ENCODE results near the gene TRIM24.
"Not testable (repeated sequence)": the region's sequence is repeated elsewhere in the genome, so short reads cannot be mapped to it uniquely, and the experiment has no call there.

The TRIM24 gene

DNA sequence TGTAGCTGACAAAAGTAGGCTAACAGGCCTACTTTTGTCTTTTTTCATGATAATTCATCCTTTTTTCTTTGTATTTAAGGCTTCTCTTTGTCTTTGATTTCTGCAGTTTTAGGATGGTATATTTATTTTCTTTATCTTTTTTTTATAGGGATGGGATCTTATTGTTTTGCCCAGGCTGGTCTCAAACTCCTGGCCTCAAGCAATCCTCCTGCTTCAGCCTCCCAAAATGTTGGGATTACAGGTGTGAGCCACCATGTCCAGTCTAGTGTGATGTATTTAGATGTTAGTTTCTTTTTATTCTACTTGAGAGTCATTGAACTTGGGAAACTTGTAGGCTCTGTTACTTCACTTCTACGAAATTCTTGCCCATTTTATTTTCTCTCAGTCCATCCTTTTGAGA is 35.4 kb downstream of the TRIM24 start:
- no peak for DNase-seq

DNA sequence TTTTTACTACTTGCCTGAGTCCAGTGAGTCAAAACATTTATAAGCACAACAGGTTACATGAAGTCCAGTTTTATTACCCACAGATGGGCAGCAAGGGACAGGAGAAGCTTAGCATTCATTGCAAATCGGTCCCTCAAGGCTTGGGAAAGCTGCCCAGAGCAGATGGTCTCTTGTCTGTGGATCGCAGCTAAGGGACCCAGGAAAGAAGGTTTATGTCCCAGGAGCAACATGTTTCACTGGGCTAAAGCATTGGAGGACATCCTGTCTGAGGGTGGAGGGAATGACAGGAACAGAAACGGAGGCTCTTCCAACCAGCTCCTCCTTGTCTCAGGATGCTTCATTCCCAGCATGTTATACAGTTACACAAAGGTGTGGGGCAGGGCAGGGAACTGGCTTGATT is 39.3 kb downstream of the TRIM24 start:
- no peak for DNase-seq

DNA sequence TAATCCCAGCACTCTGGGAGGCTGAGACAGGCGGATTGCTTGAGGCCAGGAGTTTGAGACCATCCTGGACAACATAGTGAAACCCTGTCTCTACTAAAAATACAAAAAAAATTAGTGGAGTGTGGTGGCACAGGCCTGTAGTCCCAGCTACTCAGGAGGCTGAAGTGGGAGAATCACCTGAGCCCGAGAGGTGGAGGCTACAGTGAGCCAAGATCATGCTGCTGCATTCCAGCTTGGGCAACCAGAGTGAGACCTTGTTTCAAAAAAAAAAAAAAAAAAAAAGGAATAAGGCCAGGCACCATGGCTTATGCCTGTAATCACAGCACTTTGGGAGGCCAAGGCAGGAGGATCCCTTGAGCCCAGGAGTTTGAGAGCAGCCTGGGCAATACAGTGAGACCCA is 40.2 kb downstream of the TRIM24 start:
- DNase-seq: not testable (repeated sequence)

DNA sequence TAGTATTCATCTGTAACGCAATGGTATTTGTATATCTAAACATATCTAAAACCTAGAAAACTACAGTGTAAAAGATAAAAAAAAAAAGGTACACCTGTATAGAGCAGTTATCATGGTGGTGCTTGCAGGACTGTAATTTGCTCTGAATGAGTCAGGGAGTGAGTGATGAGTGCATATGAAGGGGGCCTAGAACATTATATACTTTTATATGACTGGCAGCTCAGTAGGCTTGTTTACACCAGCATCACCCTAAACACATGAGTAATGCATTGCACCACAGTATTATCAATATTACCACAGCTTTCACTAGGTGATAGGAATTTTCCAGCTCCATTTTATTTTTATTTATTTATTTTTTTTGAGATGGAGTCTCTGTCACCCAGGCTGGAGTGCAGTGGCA is 40.8 kb downstream of the TRIM24 start:
- no peak for DNase-seq

DNA sequence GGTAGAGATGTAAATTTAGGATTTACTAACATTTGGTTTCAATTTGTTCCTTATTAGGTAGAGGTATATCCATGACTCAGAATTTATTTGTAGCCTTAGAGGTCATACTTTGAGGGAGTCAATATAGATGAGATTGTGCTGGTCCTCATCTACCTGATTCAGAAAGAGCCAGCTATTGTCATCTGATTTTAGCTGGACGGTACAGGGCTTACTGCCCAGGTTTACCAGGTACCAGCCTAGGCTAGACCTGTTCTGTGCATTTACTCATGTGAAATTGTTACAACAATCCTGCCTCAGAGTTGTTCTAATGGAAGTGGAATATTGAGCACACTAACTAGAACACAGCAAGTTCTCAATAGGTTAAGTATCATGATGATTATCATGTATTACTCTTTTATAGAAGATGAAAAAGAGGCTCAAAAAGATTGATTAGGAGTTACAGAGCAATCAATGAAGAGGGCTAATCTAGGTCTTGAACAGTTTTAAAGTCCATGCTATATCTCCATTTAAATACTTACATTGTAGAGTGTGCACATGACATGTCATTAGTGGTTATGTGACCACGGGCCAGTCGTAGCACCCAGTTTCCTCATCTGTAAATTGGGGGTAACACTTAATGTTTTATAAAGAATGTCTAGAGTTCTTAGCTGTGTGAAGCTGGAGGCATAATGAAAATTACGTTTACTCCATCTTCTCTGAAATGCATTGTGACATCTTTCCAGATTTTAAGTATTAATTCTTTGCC is 42.1 kb downstream of the TRIM24 start:
- DNase-seq: no peak

DNA sequence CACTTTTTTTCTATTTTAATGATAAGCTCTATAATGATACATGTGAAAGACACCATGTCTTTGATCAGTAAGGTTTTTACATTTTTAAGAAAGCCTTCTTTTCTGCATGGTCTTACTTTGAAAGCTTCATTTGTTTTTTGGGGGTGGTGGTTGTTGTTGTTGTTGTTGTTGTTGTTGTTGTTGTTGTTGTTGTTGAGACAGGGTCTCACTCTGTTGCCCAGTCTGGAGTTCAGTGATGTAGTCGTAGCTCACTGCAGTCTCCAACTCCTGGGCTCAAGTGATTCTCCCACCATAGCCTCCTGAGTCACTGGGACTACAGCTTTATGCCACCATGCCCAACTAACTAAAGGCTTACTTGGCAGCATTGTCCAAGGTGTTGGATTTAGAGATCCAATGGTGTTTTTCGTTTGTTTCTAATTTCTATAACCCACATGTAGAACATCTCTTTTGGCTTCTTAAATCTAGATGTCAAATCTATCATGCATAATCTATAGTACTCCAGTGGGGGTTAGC is 45.4 kb downstream of the TRIM24 start:
- DNase-seq: no peak

DNA sequence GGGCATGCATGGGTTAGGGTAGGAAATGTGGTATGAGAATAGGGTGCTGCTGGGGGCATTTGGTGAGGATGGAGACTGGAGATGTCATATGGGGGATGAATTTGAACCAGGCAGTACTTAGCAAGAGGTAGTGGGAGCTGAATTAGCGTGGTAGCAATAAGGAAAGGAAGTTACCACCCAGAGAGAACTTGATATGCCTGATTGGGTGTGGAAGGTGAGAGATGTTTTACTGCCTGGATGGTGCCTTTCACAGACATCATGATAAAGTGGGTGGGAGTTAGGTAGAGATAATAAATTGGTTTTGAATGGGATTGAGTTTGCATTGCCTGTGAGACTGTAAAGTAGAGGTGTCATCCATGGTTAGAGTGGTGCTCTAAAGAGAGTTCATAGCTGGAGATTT is 46.7 kb downstream of the TRIM24 start:
- no peak for DNase-seq

DNA sequence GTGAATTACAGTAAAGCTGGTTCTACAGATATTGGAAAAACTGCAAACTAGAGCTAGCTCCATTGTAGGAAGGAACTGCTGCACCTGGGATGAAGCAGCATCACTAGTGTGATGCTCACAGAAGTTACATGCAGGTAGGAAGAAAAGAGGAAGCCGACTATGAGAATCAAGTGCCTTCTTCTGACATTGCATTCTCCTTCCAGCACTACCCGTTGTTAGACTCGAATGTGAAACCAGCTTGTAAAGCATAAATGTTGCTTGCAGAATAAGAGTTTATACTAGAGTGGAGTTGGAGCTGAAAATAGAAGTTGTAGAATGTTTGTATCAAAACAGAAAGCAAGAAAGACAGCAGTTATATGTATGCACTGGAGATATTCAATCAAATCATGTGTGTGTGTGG is 49.9 kb downstream of the TRIM24 start:
- DNase-seq: no peak

DNA sequence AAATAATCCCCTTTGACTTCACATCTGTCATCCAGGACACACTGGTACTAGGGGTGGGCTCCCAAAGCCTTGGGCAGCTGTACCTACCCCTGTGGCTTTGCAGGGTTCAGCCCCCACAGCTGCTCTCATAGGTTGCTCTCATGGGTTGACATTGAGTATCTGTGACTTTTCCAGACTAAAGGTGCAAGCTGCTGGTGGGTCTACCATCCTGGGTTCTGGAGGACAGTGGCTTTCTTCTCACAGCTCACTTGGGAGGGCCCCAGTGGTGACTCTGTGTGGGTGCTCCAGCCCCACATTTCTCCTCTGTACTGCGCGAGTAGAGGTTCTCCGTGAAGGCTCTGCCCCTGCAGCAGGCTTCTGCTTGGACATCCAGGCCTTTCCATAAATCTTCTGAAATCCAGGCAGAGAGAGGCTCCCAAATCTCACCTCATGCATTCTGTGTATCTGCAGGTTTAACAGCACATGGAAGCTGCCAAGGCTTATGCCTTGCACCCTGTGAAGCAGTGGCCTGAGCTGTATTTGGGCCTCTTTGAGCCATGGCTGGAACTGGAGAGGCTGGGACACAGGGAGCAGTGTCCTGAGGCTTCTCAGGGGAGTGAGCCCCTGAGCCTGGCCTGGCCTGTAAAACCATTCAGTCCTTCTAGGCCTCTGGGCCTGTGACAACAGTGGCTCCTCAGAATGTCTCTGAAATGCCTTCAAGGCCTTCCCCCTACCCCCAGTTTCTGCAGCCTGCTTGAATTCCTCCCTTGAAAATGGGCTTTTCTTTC is 52.2 kb downstream of the TRIM24 start:
- DNase-seq: no peak

DNA sequence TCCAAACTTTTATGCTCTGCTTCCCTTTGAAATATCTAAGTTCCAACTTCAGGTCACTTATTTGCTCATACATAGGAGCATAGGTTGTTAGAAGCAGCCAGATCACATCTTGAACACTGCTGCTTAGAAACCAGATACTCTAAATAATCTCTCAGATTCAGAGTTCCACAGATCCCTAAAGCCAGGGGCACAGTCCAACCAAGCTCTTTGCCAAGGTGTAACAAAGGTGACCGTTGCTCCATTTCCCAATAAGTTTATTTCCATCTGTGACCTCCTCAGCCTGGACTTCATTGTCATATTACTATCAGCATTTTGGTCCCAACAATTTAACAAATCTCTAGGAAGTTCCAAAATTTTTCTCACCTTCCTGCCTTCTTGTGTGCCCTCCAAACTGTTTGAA is 52.8 kb downstream of the TRIM24 start:
- DNase-seq: no peak

DNA sequence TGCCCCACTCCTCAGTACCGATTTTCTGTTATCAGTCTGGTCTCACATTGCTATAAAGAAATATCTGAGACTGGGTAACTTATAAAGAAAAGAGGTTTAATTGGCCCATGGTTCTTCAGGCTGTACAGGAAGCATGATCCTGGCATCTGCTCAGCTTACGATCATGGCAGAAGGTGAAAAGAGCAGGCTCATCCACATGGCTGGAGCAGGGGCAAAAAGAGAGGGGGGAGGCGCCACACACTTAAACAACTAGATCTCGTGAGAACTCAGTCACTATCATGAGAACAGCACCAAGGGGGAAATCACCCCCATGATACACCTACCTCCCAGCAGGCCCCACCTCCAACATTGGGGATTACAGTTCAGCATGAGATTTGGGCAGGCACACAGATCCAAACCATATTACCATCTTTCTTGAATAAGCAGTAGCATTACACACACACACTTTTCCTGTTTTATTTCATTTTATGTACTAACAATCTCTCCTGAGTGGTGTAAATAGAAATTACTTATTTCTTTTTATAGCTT is 53.3 kb downstream of the TRIM24 start:
- no peak for DNase-seq

DNA sequence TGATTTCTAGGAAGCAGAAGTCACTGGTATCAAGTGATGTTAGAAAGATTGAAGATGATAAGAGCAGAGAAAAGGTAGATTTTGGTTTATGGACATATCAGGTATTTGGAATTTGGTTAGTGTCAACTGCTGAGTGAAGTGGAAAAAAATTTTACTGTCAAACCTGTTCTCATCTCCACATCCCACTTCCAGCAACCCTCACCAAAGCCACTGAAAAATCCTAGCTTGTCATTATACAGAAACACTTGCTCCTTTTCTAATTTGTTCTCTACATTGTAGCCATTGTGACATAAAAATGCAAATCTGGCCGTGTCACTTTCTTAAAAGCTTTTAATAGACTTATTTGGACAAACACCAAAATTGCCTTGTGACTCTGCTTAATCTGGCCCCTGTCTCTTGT is 54.0 kb downstream of the TRIM24 start:
- no peak for DNase-seq

DNA sequence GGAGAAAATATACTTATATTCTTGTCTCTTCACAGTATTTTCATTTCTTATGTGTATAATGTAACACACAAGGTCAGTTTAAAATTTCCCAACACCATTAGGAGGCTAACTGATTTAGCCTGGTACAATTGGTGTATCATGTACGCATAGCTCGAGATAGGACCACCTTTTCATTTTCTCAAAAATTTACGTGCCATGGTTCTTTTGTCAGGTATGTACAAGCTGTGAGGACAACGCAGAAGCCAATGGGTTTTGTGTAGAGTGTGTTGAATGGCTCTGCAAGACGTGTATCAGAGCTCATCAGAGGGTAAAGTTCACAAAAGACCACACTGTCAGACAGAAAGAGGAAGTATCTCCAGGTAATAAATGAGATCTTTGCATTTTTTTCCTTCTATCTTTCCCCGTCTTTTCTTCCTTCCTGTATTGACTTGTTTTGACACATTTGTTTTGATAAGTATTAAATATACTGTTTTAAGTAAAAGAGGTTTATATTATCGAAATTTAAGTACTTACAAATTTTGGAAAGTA is 55.0 kb downstream of the TRIM24 start:
- no peak for DNase-seq

DNA sequence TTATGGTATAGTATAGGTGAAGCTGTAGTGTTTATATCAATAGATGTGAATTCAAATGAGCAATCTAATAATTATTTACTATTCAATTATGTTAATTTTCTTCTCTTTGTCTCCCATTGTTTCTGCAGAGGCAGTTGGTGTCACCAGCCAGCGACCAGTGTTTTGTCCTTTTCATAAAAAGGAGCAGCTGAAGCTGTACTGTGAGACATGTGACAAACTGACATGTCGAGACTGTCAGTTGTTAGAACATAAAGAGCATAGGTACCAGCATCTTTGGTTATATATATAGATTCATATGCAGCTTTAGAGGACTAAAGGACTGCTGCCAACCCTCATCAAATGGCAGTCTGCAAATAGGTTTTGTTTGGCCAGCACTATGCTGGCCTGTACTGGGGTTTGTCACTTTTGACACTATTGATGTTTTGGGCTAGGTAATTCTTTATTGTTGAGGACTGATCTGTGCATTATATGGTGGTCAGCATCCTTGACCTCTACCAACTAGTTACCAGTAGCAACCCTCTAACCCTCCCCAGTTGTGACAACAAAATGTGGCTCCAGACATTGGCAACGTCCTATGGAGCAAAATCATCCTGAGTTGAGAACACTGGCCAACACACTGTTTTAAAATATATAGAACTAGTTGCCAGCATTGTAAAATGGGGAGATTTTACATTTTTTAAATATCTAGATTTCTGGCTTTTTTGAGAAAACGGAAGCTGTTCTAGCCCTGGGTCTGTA is 59.2 kb downstream of the TRIM24 start:
- DNase-seq: no peak

DNA sequence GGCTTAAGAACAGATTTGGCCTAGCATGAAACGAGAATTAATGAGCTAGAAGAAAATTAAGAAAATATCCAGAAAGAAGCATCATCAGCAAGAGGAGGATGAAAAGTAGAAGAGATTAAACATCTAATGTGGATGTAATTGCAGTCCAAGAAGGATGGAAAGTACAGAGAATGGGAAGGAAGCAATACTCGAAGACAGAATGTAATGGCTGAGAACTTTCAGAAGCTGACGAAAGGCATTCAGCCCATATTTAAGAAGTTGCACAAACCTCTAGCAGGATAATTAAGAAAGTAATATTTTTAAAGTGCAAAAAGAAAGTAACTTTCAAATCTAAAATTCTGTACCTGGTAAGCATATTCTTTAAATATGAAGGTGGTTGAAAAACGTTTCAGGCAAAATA is 60.7 kb downstream of the TRIM24 start:
- no peak for DNase-seq

DNA sequence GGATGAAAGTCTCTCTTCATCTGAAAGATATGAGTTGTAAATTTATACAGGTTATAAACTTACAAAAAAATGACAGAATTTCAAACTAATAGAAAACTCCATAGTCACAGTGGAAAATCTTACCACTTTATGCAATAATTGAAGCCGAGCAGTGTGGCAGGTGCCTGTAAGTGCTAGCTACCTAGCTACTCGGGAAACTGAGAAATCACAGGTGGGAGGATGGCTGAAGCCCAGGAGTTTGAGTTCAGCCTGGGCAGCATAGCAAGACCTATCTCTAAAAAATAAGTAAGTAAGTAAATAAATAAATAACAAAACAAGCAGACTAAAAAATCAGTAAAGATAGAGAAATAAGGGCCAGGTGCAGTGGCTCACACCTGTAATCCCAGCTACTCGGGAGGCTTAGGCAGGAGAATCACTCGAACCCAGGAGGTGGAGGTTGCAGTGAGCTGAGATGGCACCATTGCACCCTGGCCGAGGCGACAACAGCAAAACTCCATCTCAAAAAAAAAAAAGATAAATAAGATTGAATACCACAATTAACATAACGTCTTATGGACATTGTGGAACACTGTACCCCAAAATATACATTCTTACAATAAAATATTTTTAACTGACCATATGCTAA is 61.9 kb downstream of the TRIM24 start:
- no peak for DNase-seq

DNA sequence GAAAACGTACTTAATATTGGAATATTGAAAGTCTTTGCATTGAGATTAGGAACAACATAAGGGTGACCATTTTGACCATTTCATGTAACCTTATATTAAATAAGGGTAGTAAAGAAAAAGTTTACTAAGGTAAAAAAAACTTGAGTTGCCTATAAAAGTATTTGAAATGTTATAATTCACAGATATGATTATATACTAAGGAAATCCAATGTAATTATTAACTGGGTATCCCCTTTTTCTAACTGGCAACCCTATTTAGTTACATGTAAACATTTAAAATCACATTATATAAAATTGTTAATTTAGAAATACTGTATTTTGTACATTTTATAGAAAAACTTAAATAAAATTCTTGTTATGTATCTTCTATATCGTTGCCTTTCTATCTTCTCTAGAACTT is 64.2 kb downstream of the TRIM24 start:
- DNase-seq: no peak

DNA sequence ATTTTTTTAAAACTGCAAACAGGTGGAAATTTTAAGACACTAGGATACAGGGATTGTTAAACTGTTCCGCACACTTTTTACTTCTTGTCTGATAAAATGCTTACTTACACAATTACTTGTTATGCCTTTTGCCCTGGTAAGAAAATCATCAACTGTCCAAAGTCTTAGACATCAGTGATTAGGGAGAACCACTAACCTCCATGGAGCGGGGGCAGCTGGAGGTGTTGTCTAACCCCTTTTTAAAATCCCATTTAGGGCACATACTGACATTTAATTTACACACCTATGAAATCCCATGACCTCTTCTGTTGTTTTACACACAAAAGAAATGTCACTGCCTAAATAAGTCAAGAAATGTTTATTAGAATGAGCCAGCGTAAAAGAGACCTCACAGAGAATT is 65.7 kb downstream of the TRIM24 start:
- DNase-seq: no peak

DNA sequence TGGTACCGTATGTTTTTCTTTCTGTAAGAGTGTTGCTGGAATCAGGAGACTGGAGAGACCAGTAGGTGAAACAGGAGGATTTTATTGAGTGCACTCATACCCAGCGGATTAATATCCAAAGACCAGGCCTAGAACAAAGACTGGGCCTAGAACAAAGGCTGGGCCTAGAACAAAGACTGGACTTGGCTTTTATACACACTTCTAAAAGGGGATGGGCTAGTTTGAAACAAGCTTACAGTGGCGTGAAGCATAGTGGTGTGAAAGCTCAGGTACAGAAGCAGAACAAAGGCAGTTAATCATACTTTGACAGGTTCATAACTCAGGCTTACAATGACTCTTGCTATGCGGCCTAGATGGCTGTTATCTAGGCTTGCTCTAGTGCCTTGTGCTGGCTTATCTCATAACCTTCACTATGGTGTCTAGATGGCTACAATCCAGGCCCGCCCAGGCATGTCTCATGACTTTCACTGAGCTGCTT is 67.7 kb downstream of the TRIM24 start:
- DNase-seq: no peak

DNA sequence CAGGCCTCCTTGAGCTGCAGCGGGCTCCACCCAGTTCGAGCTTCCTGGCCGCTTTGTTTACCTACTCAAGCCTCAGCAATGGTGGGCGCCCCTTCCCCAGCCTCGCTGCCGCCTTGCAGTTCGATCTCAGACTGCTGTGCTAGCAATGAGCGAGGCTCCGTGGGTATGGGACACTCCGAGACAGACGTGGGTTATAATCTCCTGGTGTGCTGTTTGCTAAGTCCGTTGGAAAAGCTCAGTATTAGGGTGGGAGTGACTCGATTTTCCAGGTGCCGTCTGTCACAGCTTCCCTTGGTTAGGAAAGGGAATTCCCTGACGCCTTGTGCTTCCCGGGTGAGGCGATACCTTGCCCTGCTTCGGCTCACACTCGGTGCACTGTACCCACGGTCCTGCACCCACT is 76.8 kb downstream of the TRIM24 start:
- not testable (repeated sequence) for DNase-seq

DNA sequence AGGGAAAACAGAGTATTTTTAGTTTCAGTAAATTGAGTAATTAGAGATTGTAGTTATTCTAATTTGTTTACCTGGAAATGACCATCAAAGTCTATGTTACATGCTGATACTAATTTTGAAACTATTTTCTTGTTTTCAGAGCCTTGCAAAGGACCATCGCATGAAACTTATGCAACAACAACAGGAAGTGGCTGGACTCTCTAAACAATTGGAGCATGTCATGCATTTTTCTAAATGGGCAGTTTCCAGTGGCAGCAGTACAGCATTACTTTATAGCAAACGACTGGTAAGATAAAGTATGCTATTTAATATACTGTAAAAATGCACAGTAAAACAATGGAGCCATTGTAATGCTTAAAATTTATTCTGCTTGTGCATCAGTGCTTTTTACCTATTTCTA is 78.5 kb downstream of the TRIM24 start:
- DNase-seq: no peak

DNA sequence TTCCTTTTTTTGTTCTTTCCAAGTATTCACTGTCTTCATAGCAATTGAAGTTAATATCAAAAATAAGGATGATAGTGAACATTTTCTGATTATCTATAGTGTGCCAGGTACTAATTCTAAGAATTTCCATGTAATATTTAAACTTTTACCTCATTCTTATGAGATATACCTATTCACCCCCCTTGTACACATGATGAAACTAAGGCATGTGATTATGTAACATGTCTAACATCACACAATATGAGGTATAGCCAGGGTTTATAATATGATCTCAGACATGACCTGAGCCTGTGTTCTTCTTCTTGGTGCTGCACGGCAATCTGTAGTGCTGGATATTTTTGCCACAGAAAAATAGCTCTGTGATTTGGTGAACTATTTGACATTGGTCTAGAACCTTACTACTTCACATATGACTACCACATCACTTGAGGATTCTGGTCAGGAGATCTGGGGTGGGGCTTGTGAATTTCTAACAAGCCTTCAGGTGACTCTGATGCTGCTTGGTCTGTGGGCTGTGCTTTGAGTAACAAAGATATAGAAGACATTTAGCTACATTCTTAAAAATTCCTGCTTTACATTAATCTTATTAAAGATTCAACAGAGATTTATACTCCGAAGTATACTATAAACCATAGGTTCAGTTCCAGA is 79.1 kb downstream of the TRIM24 start:
- no peak for DNase-seq
